AG08396 (cell line): ENCODE data around the gene MUC20.
"Not testable (repeated sequence)": the region's sequence is repeated elsewhere in the genome, so short reads cannot be mapped to it uniquely, and the experiment has no call there.

Experiments
- DNase-seq: peaks from one replicate; pipeline ENCODE4 v3.0.0; 2012; ENCODE audit warnings: low spot score, mixed read lengths

The MUC20 gene

GRCh38 chr3:195720831-195721506, at the start of gene MUC20:
Gene MUC20 (plus strand): TSS chr3:195720978. CDS start chr3:195721008, 30 bp downstream.
- not testable (repeated sequence) for DNase-seq

GRCh38 chr3:195671283-195671682, 49.5 kb upstream of the MUC20 start:
- DNase-seq = not testable (repeated sequence)

- not testable (repeated sequence) for DNase-seq
These were observed 47.1 kb upstream of the MUC20 start for GRCh38 chr3:195673711-195674110.

GRCh38 chr3:195678391-195679015, 42.3 kb upstream of the MUC20 start:
- DNase-seq = not testable (repeated sequence)

GRCh38 chr3:195680690-195681089, 40.1 kb upstream of the MUC20 start:
- not testable (repeated sequence) for DNase-seq

GRCh38 chr3:195681458-195682103, 39.2 kb upstream of the MUC20 start:
- DNase-seq = not testable (repeated sequence)

- DNase-seq = not testable (repeated sequence)
These were observed 38.6 kb upstream of the MUC20 start for GRCh38 chr3:195682104-195682742.

- not testable (repeated sequence) for DNase-seq
These were observed 36.9 kb upstream of the MUC20 start for GRCh38 chr3:195683722-195684526.

GRCh38 chr3:195684527-195685257, 36.1 kb upstream of the MUC20 start:
- not testable (repeated sequence) for DNase-seq

GRCh38 chr3:195686537-195687208, 34.1 kb upstream of the MUC20 start:
- DNase-seq = not testable (repeated sequence)

GRCh38 chr3:195687209-195687760, 33.5 kb upstream of the MUC20 start:
- DNase-seq = not testable (repeated sequence)

GRCh38 chr3:195688471-195689183, 32.2 kb upstream of the MUC20 start:
- not testable (repeated sequence) for DNase-seq

GRCh38 chr3:195689184-195690070, 31.4 kb upstream of the MUC20 start:
- not testable (repeated sequence) for DNase-seq

GRCh38 chr3:195690951-195691350, 29.8 kb upstream of the MUC20 start:
- no peak for DNase-seq

GRCh38 chr3:195691596-195692353, 29.0 kb upstream of the MUC20 start:
- DNase-seq = not testable (repeated sequence)

- DNase-seq = no peak
These were observed 28.5 kb upstream of the MUC20 start for GRCh38 chr3:195692354-195692685.

- no peak for DNase-seq
These were observed 27.9 kb upstream of the MUC20 start for GRCh38 chr3:195692781-195693427.
